Measurements from ENCODE around the gene IL23R.

IL23R gene

DNA sequence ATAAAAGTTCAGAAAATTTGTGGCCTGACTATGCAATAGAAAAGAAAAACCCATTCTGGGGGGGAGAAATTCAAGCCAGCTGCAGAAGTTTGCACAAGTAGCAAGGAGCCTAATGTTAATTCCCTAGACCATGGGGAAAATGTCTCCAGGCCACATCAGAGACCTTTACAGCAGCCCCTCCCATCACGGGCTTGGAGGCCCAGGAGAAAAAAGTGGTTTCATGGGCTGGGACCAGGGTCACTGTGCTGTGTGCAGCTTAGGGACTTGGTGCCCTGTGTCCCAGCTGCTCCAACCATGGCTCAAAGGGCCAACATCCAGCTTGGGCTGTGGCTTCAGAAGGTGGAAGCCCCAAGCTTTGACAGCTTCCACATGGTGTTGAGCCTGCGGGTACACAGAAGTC lies 42.0 kb downstream of the IL23R start:
- Histone ChIP-seq H3K36me3 (replicated peaks; ENCODE audit: low read depth, low read length) (no peaks in the 10 kb centered on the region), H3K4me3 (ENCODE audit: low read length) (no peak overlapping the region), H3K9ac (ENCODE audit: low read length) (no peak overlapping the region), H2AFZ (ENCODE audit: low read depth, low read length) (no peak overlapping the region), H3K27me3 (ENCODE audit: low read depth, low read length) (no peaks in the 10 kb centered on the region), H3K9me3 (ENCODE audit: insufficient read depth, low read length) (no peaks in the 10 kb centered on the region), H3K4me1 (ENCODE audit: low read length) (peaks cover 1% of the 10 kb centered on the region), H4K20me1 (ENCODE audit: insufficient read depth, low read length) (no peaks in the 10 kb centered on the region), H3K4me2 (ENCODE audit: low read length) (no peak overlapping the region), H3K27ac (ENCODE audit: low read length) (no peak overlapping the region), H3K79me2 (ENCODE audit: low read length) (no peaks in the 10 kb centered on the region)
- no peak for TF ChIP-seq EZH2phosphoT487 (IDR thresholded peaks at IDR 0.05; ENCODE audit: low read depth)
- TF ChIP-seq, protein P1, sequence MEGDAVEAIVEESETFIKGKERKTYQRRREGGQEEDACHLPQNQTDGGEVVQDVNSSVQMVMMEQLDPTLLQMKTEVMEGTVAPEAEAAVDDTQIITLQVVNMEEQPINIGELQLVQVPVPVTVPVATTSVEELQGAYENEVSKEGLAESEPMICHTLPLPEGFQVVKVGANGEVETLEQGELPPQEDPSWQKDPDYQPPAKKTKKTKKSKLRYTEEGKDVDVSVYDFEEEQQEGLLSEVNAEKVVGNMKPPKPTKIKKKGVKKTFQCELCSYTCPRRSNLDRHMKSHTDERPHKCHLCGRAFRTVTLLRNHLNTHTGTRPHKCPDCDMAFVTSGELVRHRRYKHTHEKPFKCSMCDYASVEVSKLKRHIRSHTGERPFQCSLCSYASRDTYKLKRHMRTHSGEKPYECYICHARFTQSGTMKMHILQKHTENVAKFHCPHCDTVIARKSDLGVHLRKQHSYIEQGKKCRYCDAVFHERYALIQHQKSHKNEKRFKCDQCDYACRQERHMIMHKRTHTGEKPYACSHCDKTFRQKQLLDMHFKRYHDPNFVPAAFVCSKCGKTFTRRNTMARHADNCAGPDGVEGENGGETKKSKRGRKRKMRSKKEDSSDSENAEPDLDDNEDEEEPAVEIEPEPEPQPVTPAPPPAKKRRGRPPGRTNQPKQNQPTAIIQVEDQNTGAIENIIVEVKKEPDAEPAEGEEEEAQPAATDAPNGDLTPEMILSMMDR (IDR thresholded peaks at IDR 0.05; ENCODE audit: low read depth, low read length), result no peak

DNA sequence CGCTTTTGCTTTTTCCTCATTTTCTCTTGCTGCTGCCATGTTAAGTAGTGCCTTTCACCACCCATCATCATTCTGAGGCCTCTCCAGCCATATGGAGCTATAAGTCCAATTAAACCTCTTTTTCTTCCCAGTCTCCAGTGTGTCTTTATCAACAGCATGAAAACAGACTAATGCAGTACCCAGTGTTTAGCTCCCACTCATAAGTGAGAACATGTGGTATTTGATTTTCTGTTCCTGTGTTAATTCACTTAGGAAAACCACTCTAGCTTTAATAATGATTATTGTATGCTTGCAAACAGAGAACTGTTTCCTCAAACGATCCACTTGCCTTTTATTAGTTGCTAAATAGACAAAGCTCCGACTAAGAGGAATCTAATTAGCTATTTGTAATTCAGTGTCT lies 43.3 kb downstream of the IL23R start:
- H3K79me2 ChIP-seq (ENCODE audit: low read length), result no peaks in the 10 kb centered on the region
- H3K27me3 ChIP-seq (ENCODE audit: low read depth, low read length), result no peaks in the 10 kb centered on the region
- no peaks in the 10 kb centered on the region for H4K20me1 ChIP-seq (ENCODE audit: insufficient read depth, low read length)
- no peak overlapping the region for H3K9ac ChIP-seq (ENCODE audit: low read length)
- no peaks in the 10 kb centered on the region for H3K9me3 ChIP-seq (ENCODE audit: insufficient read depth, low read length)
- peaks cover 14% of the 10 kb centered on the region for H3K4me1 ChIP-seq (ENCODE audit: low read length)
- no peak overlapping the region for H3K4me2 ChIP-seq (ENCODE audit: low read length)
- TF ChIP-seq, protein P1 (IDR thresholded peaks at IDR 0.05; ENCODE audit: low read depth, low read length), result no peak
- TF ChIP-seq EZH2phosphoT487 (IDR thresholded peaks at IDR 0.05; ENCODE audit: low read depth), result no peak
- no peak overlapping the region for H2AFZ ChIP-seq (ENCODE audit: low read depth, low read length)
- no peak overlapping the region for H3K27ac ChIP-seq (ENCODE audit: low read length)
- no peaks in the 10 kb centered on the region for H3K36me3 ChIP-seq (replicated peaks; ENCODE audit: low read depth, low read length)
- no peak overlapping the region for H3K4me3 ChIP-seq (ENCODE audit: low read length)

DNA sequence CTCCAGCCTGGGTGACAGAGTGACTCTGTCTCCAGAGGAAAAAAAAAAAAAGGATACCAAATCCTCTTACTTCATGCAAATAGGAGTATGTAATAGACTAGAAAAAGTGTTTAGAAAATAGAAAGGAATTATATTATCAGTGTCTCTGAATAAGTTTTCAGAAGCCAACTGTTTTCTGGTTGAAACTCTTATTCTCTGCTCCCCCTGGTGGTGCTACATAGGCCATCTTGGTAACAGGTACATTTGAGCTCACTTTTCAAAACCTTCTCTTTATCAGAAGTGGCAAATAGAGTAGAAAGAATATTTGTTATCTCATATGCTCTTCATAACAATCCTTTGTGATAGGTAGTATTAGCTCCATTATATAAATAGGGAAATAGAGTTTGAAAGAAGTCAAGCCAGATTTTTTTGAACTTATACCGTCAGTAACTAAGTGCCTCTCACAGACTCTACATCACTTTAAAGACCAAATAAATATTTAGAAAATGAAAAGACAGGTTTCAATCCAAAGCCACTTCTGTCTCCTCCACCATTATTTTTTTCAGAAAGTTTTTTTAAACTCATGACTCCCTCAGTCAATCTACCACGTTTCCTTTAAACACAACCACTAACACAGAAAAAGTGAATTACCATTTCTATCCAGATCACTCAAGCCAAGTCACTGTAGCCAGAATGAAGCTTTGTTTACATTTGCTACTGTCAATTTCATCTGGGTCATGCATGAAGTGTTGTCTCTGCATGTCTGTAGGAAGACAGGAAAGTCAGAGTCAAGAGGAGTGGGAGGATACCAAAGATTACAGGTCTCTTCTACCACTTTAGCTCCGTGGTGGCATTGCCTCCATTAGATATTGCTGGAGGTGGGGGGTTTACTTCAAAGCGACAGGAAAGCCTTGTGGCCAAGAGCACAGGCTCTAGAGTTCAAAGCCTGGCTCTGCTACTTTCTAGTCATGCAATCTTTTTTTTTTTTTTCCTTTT lies 45.6 kb downstream of the IL23R start:
- H3K4me3 ChIP-seq (ENCODE audit: low read length), result no peak overlapping the region
- no peak overlapping the region for H2AFZ ChIP-seq (ENCODE audit: low read depth, low read length)
- no peaks in the 10 kb centered on the region for H3K79me2 ChIP-seq (ENCODE audit: low read length)
- no peaks in the 10 kb centered on the region for H3K9me3 ChIP-seq (ENCODE audit: insufficient read depth, low read length)
- no peaks in the 10 kb centered on the region for H3K36me3 ChIP-seq (replicated peaks; ENCODE audit: low read depth, low read length)
- H3K4me2 ChIP-seq (ENCODE audit: low read length), result no peak overlapping the region
- no peaks in the 10 kb centered on the region for H4K20me1 ChIP-seq (ENCODE audit: insufficient read depth, low read length)
- H3K27me3 ChIP-seq (ENCODE audit: low read depth, low read length), result no peaks in the 10 kb centered on the region
- TF ChIP-seq, protein P1 (IDR thresholded peaks at IDR 0.05; ENCODE audit: low read depth, low read length), result peak; percentile 63
- no peak for TF ChIP-seq EZH2phosphoT487 (IDR thresholded peaks at IDR 0.05; ENCODE audit: low read depth)
- no peak overlapping the region for H3K27ac ChIP-seq (ENCODE audit: low read length)
- no peak overlapping the region for H3K9ac ChIP-seq (ENCODE audit: low read length)
- peaks cover 29% of the 10 kb centered on the region for H3K4me1 ChIP-seq (ENCODE audit: low read length)

DNA sequence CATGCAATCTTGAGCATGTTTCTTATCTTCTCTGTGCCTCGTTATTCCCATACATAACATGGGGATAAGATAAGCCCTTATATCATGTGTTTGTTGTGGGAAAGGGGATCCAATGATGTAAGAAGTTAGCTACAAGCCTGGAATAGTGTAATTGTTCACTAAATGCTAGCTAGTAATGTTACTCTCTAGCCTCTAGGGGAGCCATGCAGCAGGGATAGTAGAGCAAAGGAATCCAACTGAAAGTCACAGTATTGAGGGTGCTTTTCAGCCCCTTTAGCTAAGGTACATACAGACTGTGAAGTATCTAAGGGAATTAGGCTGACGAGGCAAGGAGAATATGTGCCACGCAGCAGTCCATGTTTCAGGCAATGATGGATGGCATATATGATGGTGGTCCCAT lies 46.9 kb downstream of the IL23R start:
- Histone ChIP-seq H3K36me3 (replicated peaks; ENCODE audit: low read depth, low read length) (no peaks in the 10 kb centered on the region), H3K27me3 (ENCODE audit: low read depth, low read length) (no peaks in the 10 kb centered on the region), H4K20me1 (ENCODE audit: insufficient read depth, low read length) (no peaks in the 10 kb centered on the region), H3K27ac (ENCODE audit: low read length) (no peak overlapping the region), H3K79me2 (ENCODE audit: low read length) (no peaks in the 10 kb centered on the region), H3K9me3 (ENCODE audit: insufficient read depth, low read length) (no peaks in the 10 kb centered on the region), H3K4me1 (ENCODE audit: low read length) (peaks cover 35% of the 10 kb centered on the region), H3K9ac (ENCODE audit: low read length) (no peak overlapping the region), H3K4me3 (ENCODE audit: low read length) (no peak overlapping the region), H3K4me2 (ENCODE audit: low read length) (no peak overlapping the region), H2AFZ (ENCODE audit: low read depth, low read length) (no peak overlapping the region)
- TF ChIP-seq, protein P1 (IDR thresholded peaks at IDR 0.05; ENCODE audit: low read depth, low read length), result peak; percentile 49
- no peak for TF ChIP-seq EZH2phosphoT487 (IDR thresholded peaks at IDR 0.05; ENCODE audit: low read depth)

Measured in OCI-LY3 (cell line).